GM18526 (cell line): ENCODE measurements around the gene SON.

Source experiments
- POLR2A ChIP-seq: IDR thresholded peaks from 3 replicates; pipeline ENCODE4 v1.6.1; 2011; ENCODE audit not compliant: insufficient read length; ENCODE audit errors: extremely low read depth

Gene SON

DNA sequence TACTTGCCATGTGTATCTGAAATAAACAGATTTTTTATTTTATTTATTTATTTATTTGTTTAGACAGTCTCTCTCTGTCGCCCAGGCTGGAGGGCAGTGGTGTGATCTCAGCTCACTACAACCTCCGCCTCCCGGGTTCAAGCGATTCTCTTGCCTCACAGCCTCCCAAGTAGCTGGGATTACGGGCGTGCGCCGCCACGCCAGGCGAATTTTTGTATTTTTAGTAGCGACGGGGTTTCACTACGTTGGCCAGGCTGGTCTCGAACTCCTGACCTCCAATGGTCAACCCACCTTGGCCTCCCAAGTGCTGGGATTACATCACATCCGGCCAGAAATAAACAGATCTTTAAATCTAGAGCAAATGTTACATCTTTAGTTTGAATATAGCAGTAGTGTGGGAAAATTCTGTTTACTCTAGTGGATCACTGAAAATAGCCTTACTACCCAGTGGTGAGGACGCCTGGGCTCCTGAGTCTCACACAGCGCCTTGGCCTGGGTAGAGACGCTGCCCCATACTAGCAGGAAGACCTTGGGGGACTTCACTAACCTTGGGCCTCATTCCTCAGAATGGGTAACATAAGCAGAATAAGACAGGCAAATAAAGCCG is 1.6 kb upstream of the SON start:
- no peak for TF ChIP-seq POLR2A

DNA sequence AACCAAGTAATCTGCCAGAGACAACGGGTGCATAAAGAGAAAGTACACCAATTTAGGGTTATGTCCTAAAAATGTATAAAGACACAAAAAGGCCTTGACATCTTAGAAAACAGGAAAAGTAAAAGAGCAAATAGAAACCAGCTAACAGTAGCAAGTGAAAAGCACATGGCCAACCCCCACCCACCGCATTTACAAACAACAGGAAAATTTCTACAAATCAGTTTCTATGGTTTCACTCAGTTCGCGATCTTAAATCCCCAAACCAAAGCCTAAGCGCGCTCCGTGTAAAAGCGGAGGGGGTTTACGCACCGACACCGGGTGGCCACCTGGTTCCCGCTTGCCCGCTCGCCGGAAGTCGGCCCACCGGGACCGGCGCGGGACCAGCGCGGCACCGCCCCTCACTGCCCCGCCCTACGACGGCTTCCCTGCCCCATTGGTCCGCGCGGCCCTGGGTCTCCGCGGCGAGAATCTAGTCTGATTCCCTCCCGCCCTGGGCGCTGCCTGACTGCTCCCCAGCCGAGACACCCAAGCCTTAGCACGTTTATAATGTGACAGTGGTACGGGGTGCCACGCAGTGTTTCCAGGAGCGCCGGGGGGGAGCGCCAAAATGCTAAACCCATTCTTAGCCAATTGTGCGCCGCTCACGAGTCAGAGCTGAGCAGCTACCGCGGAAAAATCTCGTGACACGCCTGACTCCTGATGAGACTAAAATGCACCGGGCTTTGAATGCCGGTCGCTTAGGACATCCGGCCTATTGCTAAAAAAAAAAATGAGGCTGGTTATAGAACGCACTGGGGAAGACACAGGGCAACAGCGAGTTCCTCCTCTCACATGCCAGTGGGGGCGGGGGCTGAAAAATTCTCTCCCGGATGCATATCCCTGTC is 840 bp upstream of the SON start, which contains the start of gene GART:
GART (minus strand) TSS at position 362 of the 884 bp plus-strand sequence. CDS start 2,802 bp downstream, outside the sequence.
- TF ChIP-seq POLR2A, result peak; percentile 80

DNA sequence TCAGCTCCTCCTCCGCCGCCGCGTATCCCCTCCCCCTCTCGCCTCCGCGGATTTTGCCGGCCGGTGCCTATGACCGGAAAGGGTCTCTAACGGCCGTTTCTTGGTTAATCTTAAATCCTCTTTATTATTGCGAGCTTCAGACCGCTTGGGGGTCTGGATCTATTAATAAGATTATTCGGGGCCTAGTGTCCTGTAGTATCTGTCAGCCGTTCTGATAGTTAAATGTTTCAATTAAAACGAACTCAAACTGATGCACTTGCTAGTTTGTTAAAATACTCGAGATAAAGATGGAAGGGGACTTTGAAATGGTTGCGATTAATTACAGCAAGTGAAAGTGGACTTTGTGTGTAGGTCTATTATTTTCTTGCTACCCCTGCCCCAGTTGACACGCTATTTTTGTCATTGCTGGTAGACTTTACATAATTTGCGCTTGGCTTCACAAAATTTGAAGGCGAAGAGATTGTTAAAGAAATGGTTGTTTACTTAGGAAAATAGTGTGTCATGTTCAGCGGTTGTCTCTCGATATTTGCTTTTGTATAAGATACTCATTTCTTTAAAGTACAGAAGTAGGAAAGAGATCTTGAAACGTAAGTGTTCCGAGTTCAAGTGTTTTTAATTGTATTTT is 779 bp downstream of the SON start:
- no peak for TF ChIP-seq POLR2A

DNA sequence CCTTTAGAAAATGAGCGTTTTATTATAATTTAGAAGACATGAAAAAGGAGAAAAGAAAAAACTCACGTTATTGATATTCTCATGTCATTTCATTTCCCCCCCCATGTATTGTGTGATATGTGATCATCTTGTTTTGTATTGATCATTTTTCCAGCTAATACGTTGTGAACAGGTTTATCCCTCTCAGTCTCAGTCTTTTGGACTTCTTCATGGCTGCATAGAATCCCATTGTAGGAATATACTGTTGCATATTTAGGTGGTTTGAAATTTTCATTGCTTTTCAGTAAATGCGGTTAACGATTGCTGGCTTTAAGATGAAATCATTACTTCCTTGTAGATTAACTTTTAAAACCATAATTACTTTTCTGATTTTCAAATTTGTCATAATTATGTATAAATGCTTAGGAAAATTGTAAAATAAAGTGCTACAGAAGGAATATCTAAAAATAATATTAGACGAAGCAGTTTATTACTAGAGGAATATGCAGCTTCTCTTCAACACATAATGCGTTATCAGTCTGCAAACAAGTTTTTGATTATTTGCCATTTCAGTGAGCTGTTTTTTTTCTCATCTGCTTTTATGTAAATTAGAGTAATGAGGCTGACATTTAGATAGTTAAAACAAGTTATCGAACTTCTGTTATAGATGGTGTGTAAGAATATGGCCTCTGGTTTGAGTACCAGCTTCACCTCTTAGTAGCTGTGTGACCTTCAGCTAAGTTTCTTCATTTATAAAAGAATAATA is 1.8 kb downstream of the SON start:
- TF ChIP-seq POLR2A, result no peak

DNA sequence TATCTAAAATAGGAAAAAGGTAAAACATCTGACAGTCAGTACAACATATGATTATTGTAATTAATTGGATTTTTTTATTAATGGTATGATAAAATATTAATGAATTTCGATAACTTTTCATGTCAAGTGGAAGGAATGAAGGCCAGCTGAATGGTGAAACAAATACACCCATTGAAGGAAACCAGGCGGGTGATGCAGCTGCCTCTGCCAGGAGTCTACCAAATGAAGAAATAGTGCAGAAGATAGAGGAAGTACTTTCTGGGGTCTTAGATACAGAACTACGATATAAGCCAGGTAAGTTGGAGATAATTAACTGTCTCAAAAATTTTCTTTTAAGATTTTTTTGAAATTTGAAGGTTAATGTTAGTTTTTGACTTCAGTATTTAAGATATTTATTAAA is 3.2 kb downstream of the SON start:
- no peak for TF ChIP-seq POLR2A

DNA sequence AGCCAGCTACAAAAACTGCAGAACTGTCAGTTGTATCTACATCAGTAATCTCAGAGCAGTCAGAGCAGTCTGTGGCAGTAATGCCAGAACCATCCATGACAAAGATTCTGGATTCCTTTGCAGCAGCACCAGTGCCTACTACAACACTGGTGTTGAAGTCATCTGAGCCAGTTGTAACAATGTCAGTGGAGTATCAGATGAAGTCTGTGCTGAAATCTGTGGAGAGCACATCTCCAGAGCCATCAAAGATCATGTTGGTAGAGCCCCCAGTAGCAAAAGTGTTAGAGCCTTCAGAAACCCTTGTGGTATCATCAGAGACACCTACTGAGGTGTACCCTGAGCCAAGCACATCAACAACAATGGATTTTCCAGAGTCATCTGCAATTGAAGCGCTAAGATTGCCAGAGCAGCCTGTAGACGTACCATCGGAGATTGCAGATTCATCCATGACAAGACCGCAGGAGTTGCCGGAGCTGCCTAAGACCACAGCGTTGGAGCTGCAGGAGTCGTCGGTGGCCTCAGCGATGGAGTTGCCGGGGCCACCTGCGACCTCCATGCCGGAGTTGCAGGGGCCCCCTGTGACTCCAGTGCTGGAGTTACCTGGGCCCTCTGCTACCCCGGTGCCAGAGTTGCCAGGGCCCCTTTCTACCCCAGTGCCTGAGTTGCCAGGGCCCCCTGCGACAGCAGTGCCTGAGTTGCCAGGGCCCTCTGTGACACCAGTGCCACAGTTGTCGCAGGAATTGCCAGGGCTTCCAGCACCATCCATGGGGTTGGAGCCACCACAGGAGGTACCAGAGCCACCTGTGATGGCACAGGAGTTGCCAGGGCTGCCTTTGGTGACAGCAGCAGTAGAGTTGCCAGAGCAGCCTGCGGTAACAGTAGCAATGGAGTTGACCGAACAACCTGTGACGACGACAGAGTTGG is 7.3 kb downstream of the SON start:
- TF ChIP-seq POLR2A, result no peak

DNA sequence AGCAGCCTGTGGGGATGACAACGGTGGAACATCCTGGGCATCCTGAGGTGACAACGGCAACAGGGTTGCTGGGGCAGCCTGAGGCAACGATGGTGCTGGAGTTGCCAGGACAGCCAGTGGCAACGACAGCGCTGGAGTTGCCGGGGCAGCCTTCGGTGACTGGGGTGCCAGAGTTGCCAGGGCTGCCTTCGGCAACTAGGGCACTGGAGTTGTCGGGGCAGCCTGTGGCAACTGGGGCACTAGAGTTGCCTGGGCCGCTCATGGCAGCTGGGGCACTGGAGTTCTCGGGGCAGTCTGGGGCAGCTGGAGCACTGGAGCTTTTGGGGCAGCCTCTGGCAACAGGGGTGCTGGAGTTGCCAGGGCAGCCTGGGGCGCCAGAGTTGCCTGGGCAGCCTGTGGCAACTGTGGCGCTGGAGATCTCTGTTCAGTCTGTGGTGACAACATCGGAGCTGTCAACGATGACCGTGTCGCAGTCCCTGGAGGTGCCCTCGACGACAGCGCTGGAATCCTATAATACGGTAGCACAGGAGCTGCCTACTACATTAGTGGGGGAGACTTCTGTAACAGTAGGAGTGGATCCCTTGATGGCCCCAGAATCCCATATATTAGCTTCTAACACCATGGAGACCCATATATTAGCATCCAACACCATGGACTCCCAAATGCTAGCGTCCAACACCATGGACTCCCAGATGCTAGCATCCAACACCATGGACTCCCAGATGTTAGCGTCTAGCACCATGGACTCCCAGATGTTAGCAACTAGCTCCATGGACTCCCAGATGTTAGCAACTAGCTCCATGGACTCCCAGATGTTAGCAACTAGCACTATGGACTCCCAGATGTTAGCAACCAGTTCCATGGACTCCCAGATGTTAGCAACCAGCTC is 8.2 kb downstream of the SON start:
- TF ChIP-seq POLR2A, result no peak

DNA sequence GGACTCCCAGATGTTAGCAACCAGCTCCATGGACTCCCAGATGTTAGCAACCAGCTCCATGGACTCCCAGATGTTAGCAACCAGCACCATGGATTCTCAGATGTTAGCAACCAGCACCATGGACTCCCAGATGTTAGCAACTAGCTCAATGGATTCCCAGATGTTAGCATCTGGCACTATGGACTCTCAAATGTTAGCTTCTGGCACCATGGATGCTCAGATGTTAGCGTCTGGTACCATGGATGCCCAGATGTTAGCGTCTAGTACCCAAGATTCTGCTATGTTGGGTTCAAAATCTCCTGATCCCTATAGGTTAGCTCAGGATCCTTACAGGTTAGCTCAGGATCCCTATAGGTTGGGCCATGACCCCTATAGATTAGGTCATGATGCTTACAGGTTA is 8.8 kb downstream of the SON start:
- TF ChIP-seq POLR2A, result no peak

DNA sequence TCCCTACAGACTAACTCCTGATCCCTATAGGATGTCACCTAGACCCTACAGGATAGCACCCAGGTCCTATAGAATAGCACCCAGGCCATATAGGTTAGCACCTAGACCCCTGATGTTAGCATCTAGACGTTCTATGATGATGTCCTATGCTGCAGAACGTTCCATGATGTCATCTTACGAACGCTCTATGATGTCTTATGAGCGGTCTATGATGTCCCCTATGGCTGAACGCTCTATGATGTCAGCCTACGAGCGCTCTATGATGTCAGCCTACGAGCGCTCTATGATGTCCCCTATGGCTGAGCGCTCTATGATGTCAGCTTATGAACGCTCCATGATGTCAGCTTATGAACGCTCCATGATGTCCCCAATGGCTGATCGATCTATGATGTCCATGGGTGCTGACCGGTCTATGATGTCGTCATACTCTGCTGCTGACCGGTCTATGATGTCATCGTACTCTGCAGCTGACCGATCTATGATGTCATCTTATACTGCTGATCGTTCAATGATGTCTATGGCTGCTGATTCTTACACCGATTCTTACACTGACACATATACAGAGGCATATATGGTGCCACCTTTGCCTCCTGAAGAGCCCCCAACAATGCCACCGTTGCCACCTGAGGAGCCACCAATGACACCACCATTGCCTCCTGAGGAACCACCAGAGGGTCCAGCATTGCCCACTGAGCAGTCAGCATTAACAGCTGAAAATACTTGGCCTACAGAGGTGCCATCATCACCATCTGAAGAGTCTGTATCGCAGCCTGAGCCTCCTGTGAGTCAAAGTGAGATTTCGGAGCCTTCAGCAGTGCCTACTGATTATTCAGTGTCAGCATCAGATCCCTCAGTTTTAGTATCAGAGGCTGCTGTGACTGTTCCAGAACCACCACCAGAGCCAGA is 9.5 kb downstream of the SON start:
- no peak for TF ChIP-seq POLR2A

DNA sequence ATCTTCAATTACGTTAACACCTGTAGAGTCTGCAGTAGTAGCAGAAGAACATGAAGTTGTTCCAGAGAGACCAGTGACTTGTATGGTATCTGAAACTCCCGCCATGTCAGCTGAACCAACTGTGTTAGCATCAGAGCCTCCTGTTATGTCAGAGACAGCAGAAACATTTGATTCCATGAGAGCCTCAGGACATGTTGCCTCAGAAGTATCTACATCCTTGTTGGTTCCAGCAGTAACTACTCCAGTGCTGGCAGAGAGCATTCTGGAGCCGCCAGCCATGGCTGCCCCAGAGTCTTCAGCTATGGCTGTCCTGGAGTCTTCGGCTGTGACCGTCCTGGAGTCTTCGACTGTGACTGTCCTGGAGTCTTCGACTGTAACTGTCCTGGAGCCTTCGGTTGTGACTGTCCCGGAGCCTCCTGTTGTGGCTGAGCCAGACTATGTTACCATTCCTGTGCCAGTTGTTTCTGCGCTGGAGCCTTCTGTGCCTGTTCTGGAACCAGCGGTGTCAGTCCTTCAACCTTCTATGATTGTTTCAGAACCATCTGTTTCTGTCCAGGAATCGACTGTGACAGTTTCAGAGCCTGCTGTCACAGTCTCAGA is 10.3 kb downstream of the SON start:
- TF ChIP-seq POLR2A, result no peak

DNA sequence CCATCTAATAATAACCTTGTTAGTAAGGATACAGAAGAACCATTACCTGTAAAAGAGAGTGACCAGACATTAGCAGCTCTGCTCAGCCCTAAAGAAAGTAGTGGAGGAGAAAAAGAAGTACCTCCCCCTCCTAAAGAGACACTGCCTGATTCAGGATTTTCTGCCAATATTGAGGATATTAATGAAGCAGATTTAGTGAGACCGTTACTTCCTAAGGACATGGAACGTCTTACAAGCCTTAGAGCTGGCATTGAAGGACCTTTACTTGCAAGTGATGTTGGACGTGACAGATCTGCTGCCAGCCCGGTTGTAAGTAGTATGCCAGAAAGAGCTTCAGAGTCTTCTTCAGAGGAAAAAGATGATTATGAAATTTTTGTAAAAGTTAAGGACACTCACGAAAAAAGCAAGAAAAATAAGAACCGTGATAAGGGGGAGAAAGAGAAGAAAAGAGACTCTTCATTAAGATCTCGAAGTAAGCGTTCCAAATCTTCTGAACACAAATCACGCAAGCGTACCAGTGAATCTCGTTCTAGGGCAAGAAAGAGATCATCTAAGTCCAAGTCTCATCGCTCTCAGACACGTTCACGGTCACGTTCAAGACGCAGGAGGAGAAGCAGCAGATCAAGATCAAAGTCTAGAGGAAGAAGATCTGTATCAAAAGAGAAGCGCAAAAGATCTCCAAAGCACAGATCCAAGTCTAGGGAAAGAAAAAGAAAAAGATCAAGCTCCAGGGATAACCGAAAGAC is 11.6 kb downstream of the SON start:
- TF ChIP-seq POLR2A, result no peak
